K562 (cell line): ENCODE data around the gene KCNC3. TPM values are rescaled to one million over a fixed set of nuclear protein-coding genes. Genes with fewer than 3 reads are reported as not detected.

Experiments used
- CBFA2T2 ChIP-seq: fragments of 450-650 bp; conservative IDR thresholded peaks from 2 replicates; pipeline ENCODE4 v1.6.1; 2017; ENCODE audit warnings: mild to moderate bottlenecking
- DACH1 ChIP-seq: fragments of 450-650 bp; IDR thresholded peaks from 2 replicates; pipeline ENCODE4 v1.6.1; 2018; ENCODE audit not compliant: partially characterized antibody
- FOXJ2 ChIP-seq: fragments of 200-800 bp; sonication (Bioruptor generic); IDR thresholded peaks from 2 replicates; pipeline ENCODE4 v1.6.1; 2016; ENCODE audit warnings: missing genetic modification characterization, missing compliant biosample characterization
- HDGF ChIP-seq: fragments of 450-650 bp; IDR thresholded peaks from 2 replicates; pipeline ENCODE4 v1.6.1; 2016
- HNRNPK ChIP-seq: fragments of 200-400 bp; formaldehyde crosslinking; IDR thresholded peaks from one replicate; pipeline ENCODE4 v1.6.1; 2018; ENCODE audit warnings: mild to moderate bottlenecking, low read depth, low read length; ENCODE audit not compliant: poor library complexity, severe bottlenecking
- ILK ChIP-seq: fragments of 450-650 bp; IDR thresholded peaks from 2 replicates; pipeline ENCODE4 v1.6.1; 2016; ENCODE audit warnings: missing genetic modification characterization, low read depth, mild to moderate bottlenecking, missing compliant biosample characterization, moderate library complexity, borderline replicate concordance
- KLF13 ChIP-seq: fragments of 450-650 bp; IDR thresholded peaks from 2 replicates; pipeline ENCODE4 v1.6.1; 2016; ENCODE audit warnings: missing genetic modification characterization, low read depth, mild to moderate bottlenecking, missing compliant biosample characterization, moderate library complexity, borderline replicate concordance
- MCM5 ChIP-seq: fragments of 450-650 bp; IDR thresholded peaks from 2 replicates; pipeline ENCODE4 v1.6.1; 2016; ENCODE audit warnings: low read depth
- PTRF ChIP-seq: fragments of 450-650 bp; IDR thresholded peaks from 2 replicates; pipeline ENCODE4 v1.6.1; 2016; ENCODE audit warnings: mild to moderate bottlenecking, missing genetic modification characterization, missing compliant biosample characterization
- RBM22 ChIP-seq: fragments of 200-400 bp; formaldehyde crosslinking; IDR thresholded peaks from 2 replicates; pipeline ENCODE4 v1.6.1; 2018; ENCODE audit warnings: low read length, low read depth; ENCODE audit not compliant: poor library complexity, severe bottlenecking
- TCF3 ChIP-seq: sonication (generic); formaldehyde crosslinking; IDR thresholded peaks from 2 replicates; pipeline ENCODE4 v1.4.0; 2020; ENCODE audit warnings: mild to moderate bottlenecking, missing genetic modification reagents
- U2AF2 ChIP-seq: fragments of 200-400 bp; formaldehyde crosslinking; optimal IDR thresholded peaks from 2 replicates; pipeline ENCODE3; 2017; ENCODE audit warnings: low read depth, mild to moderate bottlenecking, low read length
- ZNF224 ChIP-seq: sonication (generic); formaldehyde crosslinking; IDR thresholded peaks from 2 replicates; pipeline ENCODE4 v1.8.0; 2022; ENCODE audit warnings: mild to moderate bottlenecking, missing genetic modification reagents
- polyA plus RNA-seq, 8 experiments: library from polyadenylated mRNA; depleted of rRNA in 4 of 8; stranded (reverse) in 5 of 8; unstranded in 3 of 8; fragments of >200 nt; fragmentation: Nextera tagmentation in 2 of 8; fragmentation: Illumina TruSeq in 1 of 8; extraction: Ambion mirVana in 2 of 8; extraction: Trizol in 1 of 8; gene quantifications; 2 replicates each; pipeline versions ENCODE4 v1.2.1 to v1.2.3, GENCODE V29; 2011 to 2014; ENCODE audit warnings: inconsistent platforms in 1 of 8, missing spikeins in 1 of 8
- total RNA-seq, 7 experiments: library from RNA; depleted of rRNA in 6 of 7; stranded (reverse); fragments of >200 nt in 6 of 7; fragmentation: Illumina TruSeq in 2 of 7; extraction: Trizol in 2 of 7; gene quantifications; 2 replicates each; pipeline versions ENCODE4 v1.2.1 to v1.2.3, GENCODE V29; 2011 to 2021; ENCODE audit warnings: low replicate concordance in 1 of 7
- TF ChIP-seq, protein P1 (sequence below): fragments of 200-600 bp; sonication (generic); IDR thresholded peaks from one replicate; pipeline ENCODE4 v1.6.1; 2012; ENCODE audit warnings: mild to moderate bottlenecking, low read depth, low read length, inconsistent platforms
- TF ChIP-seq, protein P2 (sequence below), 2 experiments: fragments of 450-650 bp; IDR thresholded peaks; 2 replicates each; pipeline ENCODE4 v1.6.1; 2016

Gene KCNC3
- total and polyA plus RNA-seq, 9 of the 15 experiments (the other 6 are each of a cell fraction or from before 2014, with no cell fraction given): 0.03 to 26.2 (median 2.0) TPM

DNA sequence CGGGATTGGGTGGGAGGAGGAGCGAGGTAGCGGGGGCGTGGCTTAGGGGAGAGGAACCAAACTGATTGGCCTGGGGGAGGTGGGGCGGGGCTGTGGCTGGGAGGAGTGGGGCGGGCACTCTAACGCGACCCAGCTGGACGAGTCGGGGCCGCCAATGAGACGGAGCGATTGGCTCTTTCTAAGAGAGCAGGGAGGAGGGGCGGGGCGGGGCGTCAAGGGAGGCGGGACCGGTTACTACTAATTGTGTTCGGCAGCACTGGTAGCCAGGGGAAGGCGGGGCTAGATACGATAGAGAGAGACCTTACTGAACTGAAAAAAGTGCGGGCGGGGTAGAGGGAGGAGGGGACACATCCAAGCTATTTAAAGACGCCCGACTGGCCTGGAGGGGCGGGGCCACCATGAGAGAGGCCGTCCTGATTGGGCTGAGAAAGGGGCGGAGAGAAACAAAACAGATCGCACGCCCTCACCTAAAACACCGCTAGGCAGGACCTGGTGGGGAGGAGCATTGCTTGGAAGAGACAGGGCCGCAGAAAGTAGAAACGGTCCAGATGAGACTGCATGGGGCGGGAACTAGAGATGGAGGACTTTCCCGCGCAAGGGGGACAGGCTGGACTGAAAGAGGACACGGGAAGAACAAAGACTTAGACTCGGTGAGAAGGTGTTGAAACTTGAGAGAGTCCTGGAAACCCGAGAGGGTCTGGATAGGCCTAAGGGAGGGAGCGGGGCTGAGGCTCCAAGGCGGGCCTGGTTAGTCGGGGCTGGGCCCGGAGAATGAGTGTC, at the start of gene KCNC3 (continued):
- TF ChIP-seq, protein P1, sequence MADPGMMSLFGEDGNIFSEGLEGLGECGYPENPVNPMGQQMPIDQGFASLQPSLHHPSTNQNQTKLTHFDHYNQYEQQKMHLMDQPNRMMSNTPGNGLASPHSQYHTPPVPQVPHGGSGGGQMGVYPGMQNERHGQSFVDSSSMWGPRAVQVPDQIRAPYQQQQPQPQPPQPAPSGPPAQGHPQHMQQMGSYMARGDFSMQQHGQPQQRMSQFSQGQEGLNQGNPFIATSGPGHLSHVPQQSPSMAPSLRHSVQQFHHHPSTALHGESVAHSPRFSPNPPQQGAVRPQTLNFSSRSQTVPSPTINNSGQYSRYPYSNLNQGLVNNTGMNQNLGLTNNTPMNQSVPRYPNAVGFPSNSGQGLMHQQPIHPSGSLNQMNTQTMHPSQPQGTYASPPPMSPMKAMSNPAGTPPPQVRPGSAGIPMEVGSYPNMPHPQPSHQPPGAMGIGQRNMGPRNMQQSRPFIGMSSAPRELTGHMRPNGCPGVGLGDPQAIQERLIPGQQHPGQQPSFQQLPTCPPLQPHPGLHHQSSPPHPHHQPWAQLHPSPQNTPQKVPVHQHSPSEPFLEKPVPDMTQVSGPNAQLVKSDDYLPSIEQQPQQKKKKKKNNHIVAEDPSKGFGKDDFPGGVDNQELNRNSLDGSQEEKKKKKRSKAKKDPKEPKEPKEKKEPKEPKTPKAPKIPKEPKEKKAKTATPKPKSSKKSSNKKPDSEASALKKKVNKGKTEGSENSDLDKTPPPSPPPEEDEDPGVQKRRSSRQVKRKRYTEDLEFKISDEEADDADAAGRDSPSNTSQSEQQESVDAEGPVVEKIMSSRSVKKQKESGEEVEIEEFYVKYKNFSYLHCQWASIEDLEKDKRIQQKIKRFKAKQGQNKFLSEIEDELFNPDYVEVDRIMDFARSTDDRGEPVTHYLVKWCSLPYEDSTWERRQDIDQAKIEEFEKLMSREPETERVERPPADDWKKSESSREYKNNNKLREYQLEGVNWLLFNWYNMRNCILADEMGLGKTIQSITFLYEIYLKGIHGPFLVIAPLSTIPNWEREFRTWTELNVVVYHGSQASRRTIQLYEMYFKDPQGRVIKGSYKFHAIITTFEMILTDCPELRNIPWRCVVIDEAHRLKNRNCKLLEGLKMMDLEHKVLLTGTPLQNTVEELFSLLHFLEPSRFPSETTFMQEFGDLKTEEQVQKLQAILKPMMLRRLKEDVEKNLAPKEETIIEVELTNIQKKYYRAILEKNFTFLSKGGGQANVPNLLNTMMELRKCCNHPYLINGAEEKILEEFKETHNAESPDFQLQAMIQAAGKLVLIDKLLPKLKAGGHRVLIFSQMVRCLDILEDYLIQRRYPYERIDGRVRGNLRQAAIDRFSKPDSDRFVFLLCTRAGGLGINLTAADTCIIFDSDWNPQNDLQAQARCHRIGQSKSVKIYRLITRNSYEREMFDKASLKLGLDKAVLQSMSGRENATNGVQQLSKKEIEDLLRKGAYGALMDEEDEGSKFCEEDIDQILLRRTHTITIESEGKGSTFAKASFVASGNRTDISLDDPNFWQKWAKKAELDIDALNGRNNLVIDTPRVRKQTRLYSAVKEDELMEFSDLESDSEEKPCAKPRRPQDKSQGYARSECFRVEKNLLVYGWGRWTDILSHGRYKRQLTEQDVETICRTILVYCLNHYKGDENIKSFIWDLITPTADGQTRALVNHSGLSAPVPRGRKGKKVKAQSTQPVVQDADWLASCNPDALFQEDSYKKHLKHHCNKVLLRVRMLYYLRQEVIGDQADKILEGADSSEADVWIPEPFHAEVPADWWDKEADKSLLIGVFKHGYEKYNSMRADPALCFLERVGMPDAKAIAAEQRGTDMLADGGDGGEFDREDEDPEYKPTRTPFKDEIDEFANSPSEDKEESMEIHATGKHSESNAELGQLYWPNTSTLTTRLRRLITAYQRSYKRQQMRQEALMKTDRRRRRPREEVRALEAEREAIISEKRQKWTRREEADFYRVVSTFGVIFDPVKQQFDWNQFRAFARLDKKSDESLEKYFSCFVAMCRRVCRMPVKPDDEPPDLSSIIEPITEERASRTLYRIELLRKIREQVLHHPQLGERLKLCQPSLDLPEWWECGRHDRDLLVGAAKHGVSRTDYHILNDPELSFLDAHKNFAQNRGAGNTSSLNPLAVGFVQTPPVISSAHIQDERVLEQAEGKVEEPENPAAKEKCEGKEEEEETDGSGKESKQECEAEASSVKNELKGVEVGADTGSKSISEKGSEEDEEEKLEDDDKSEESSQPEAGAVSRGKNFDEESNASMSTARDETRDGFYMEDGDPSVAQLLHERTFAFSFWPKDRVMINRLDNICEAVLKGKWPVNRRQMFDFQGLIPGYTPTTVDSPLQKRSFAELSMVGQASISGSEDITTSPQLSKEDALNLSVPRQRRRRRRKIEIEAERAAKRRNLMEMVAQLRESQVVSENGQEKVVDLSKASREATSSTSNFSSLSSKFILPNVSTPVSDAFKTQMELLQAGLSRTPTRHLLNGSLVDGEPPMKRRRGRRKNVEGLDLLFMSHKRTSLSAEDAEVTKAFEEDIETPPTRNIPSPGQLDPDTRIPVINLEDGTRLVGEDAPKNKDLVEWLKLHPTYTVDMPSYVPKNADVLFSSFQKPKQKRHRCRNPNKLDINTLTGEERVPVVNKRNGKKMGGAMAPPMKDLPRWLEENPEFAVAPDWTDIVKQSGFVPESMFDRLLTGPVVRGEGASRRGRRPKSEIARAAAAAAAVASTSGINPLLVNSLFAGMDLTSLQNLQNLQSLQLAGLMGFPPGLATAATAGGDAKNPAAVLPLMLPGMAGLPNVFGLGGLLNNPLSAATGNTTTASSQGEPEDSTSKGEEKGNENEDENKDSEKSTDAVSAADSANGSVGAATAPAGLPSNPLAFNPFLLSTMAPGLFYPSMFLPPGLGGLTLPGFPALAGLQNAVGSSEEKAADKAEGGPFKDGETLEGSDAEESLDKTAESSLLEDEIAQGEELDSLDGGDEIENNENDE: no peak
- no peak for TF ChIP-seq HDGF
- no peak for TF ChIP-seq MCM5
- TF ChIP-seq HNRNPK: no peak
- no peak for TF ChIP-seq RBM22
- no peak; the same call in 1 of the 2 replicates for TF ChIP-seq TCF3 (CRISPR knock-in tag)
- no peak for TF ChIP-seq U2AF2
- peak; percentile 58 for TF ChIP-seq DACH1
- TF ChIP-seq FOXJ2: no peak
- no peak for TF ChIP-seq PTRF
- no peak for TF ChIP-seq CBFA2T2
- TF ChIP-seq KLF13 (tag): no peak
- no peak for TF ChIP-seq ZNF224 (CRISPR knock-in tag)
- TF ChIP-seq ILK (tag): no peak
- TF ChIP-seq, protein P2, sequence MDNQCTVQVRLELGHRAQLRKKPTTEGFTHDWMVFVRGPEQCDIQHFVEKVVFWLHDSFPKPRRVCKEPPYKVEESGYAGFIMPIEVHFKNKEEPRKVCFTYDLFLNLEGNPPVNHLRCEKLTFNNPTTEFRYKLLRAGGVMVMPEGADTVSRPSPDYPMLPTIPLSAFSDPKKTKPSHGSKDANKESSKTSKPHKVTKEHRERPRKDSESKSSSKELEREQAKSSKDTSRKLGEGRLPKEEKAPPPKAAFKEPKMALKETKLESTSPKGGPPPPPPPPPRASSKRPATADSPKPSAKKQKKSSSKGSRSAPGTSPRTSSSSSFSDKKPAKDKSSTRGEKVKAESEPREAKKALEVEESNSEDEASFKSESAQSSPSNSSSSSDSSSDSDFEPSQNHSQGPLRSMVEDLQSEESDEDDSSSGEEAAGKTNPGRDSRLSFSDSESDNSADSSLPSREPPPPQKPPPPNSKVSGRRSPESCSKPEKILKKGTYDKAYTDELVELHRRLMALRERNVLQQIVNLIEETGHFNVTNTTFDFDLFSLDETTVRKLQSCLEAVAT (IDR thresholded peaks at IDR 0.05): 0 out of 4 replicates have a peak, but pooled peaks of 1 of the 2 experiments have one; percentile 26
